K562 (cell line): ENCODE data around the gene CDK4. TPM values are rescaled to one million over a fixed set of nuclear protein-coding genes. Genes with fewer than 3 reads are reported as not detected.

Source experiments
- BRF1 ChIP-seq: IDR thresholded peaks from 3 replicates; pipeline ENCODE4 v1.6.1; 2011; ENCODE audit warnings: borderline replicate concordance, mild to moderate bottlenecking; ENCODE audit not compliant: insufficient read length; ENCODE audit errors: extremely low read depth
- DLX4 ChIP-seq: fragments of 250-450 bp; sonication (Bioruptor Pico); IDR thresholded peaks from 2 replicates; pipeline ENCODE4 v1.6.1; 2021; ENCODE audit warnings: mild to moderate bottlenecking
- FOXM1 ChIP-seq, 2 experiments: fragments of 450-650 bp in 1 of 2; sonication (generic) in 1 of 2; formaldehyde crosslinking in 1 of 2; IDR thresholded peaks; 2 replicates each; pipeline versions ENCODE4 v1.6.1 to v1.9.0; 2017 to 2022; ENCODE audit warnings: low read depth in 2 of 2, mild to moderate bottlenecking in 2 of 2, missing genetic modification reagents in 1 of 2, moderate library complexity in 1 of 2
- HBP1 ChIP-seq: fragments of 450-650 bp; formaldehyde crosslinking; IDR thresholded peaks from 2 replicates; pipeline ENCODE4 v1.4.0; 2022; ENCODE audit warnings: missing genetic modification characterization
- ILK ChIP-seq: fragments of 450-650 bp; IDR thresholded peaks from 2 replicates; pipeline ENCODE4 v1.6.1; 2016; ENCODE audit warnings: missing genetic modification characterization, low read depth, mild to moderate bottlenecking, missing compliant biosample characterization, moderate library complexity, borderline replicate concordance
- LEF1 ChIP-seq: fragments of 450-650 bp; IDR thresholded peaks from 2 replicates; pipeline ENCODE4 v1.6.1; 2016; ENCODE audit warnings: mild to moderate bottlenecking
- MAFK ChIP-seq: IDR thresholded peaks from 2 replicates; pipeline ENCODE4 v1.6.1; 2011; ENCODE audit warnings: low read length, improper control_type of control experiment
- ZNF717 ChIP-seq: fragments of 250-450 bp; sonication (Bioruptor Pico); IDR thresholded peaks from 2 replicates; pipeline ENCODE4 v1.5.0; 2021
- ZNF766 ChIP-seq: fragments of 200-800 bp; sonication (Bioruptor generic); conservative IDR thresholded peaks from 2 replicates; pipeline ENCODE4 v1.6.1; 2016; ENCODE audit warnings: missing genetic modification characterization, missing compliant biosample characterization
- ZNF79 ChIP-seq: fragments of 250-450 bp; sonication (Bioruptor Pico); IDR thresholded peaks from 2 replicates; pipeline ENCODE4 v1.4.0; 2020; ENCODE audit warnings: low read depth, mild to moderate bottlenecking, moderate library complexity
- polyA plus RNA-seq, 8 experiments: library from polyadenylated mRNA; depleted of rRNA in 4 of 8; stranded (reverse) in 5 of 8; unstranded in 3 of 8; fragments of >200 nt; fragmentation: Nextera tagmentation in 2 of 8; fragmentation: Illumina TruSeq in 1 of 8; extraction: Ambion mirVana in 2 of 8; extraction: Trizol in 1 of 8; gene quantifications; 2 replicates each; pipeline versions ENCODE4 v1.2.1 to v1.2.3, GENCODE V29; 2011 to 2014; ENCODE audit warnings: inconsistent platforms in 1 of 8, missing spikeins in 1 of 8
- total RNA-seq, 7 experiments: library from RNA; depleted of rRNA in 6 of 7; stranded (reverse); fragments of >200 nt in 6 of 7; fragmentation: Illumina TruSeq in 2 of 7; extraction: Trizol in 2 of 7; gene quantifications; 2 replicates each; pipeline versions ENCODE4 v1.2.1 to v1.2.3, GENCODE V29; 2011 to 2021; ENCODE audit warnings: low replicate concordance in 1 of 7
- TF ChIP-seq, protein P1 (sequence below): fragments of 250-450 bp; sonication (Bioruptor Pico); IDR thresholded peaks from 2 replicates; pipeline ENCODE4 v1.4.0; 2020
- TF ChIP-seq, protein P2 (sequence below): sonication (generic); formaldehyde crosslinking; IDR thresholded peaks from 2 replicates; pipeline ENCODE4 v1.8.0; 2023; ENCODE audit warnings: mild to moderate bottlenecking, missing genetic modification reagents

The CDK4 gene
- total and polyA plus RNA-seq, 9 of the 15 experiments (the other 6 are each of a cell fraction or from before 2014, with no cell fraction given) = 37.8 to 436 (median 238) TPM

- TF ChIP-seq, protein P1, sequence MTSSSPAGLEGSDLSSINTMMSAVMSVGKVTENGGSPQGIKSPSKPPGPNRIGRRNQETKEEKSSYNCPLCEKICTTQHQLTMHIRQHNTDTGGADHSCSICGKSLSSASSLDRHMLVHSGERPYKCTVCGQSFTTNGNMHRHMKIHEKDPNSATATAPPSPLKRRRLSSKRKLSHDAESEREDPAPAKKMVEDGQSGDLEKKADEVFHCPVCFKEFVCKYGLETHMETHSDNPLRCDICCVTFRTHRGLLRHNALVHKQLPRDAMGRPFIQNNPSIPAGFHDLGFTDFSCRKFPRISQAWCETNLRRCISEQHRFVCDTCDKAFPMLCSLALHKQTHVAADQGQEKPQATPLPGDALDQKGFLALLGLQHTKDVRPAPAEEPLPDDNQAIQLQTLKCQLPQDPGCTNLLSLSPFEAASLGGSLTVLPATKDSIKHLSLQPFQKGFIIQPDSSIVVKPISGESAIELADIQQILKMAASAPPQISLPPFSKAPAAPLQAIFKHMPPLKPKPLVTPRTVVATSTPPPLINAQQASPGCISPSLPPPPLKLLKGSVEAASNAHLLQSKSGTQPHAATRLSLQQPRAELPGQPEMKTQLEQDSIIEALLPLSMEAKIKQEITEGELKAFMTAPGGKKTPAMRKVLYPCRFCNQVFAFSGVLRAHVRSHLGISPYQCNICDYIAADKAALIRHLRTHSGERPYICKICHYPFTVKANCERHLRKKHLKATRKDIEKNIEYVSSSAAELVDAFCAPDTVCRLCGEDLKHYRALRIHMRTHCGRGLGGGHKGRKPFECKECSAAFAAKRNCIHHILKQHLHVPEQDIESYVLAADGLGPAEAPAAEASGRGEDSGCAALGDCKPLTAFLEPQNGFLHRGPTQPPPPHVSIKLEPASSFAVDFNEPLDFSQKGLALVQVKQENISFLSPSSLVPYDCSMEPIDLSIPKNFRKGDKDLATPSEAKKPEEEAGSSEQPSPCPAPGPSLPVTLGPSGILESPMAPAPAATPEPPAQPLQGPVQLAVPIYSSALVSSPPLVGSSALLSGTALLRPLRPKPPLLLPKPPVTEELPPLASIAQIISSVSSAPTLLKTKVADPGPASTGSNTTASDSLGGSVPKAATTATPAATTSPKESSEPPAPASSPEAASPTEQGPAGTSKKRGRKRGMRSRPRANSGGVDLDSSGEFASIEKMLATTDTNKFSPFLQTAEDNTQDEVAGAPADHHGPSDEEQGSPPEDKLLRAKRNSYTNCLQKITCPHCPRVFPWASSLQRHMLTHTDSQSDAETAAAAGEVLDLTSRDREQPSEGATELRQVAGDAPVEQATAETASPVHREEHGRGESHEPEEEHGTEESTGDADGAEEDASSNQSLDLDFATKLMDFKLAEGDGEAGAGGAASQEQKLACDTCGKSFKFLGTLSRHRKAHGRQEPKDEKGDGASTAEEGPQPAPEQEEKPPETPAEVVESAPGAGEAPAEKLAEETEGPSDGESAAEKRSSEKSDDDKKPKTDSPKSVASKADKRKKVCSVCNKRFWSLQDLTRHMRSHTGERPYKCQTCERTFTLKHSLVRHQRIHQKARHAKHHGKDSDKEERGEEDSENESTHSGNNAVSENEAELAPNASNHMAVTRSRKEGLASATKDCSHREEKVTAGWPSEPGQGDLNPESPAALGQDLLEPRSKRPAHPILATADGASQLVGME (CRISPR knock-in tag) = no peak
- TF ChIP-seq ZNF766 (CRISPR knock-in tag) (no peak), ZNF717 (CRISPR knock-in tag) (no peak), DLX4 (no peak), ILK (tag) (no peak), MAFK (no peak), BRF1 (no peak), FOXM1 (IDR thresholded peaks at IDR 0.05; ENCODE audit: low read depth) (no peak; the same call in none of the 2 replicates), FOXM1 (CRISPR knock-in tag; IDR thresholded peaks at IDR 0.05; ENCODE audit: low read depth) (no peak), ZNF79 (CRISPR knock-in tag) (no peak), LEF1 (peak; percentile 62; the same call in 1 of the 2 replicates), HBP1 (CRISPR knock-in tag) (0 out of 2 replicates have a peak, but pooled peaks have one; percentile 55)
- TF ChIP-seq, protein P2, sequence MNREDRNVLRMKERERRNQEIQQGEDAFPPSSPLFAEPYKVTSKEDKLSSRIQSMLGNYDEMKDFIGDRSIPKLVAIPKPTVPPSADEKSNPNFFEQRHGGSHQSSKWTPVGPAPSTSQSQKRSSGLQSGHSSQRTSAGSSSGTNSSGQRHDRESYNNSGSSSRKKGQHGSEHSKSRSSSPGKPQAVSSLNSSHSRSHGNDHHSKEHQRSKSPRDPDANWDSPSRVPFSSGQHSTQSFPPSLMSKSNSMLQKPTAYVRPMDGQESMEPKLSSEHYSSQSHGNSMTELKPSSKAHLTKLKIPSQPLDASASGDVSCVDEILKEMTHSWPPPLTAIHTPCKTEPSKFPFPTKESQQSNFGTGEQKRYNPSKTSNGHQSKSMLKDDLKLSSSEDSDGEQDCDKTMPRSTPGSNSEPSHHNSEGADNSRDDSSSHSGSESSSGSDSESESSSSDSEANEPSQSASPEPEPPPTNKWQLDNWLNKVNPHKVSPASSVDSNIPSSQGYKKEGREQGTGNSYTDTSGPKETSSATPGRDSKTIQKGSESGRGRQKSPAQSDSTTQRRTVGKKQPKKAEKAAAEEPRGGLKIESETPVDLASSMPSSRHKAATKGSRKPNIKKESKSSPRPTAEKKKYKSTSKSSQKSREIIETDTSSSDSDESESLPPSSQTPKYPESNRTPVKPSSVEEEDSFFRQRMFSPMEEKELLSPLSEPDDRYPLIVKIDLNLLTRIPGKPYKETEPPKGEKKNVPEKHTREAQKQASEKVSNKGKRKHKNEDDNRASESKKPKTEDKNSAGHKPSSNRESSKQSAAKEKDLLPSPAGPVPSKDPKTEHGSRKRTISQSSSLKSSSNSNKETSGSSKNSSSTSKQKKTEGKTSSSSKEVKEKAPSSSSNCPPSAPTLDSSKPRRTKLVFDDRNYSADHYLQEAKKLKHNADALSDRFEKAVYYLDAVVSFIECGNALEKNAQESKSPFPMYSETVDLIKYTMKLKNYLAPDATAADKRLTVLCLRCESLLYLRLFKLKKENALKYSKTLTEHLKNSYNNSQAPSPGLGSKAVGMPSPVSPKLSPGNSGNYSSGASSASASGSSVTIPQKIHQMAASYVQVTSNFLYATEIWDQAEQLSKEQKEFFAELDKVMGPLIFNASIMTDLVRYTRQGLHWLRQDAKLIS = peak; percentile 64; the same call in 1 of the 2 replicates
These were observed 19.8 kb upstream of the CDK4 start, which contains the start of gene METTL1 (continued) for GRCh38 chr12:57771873-57772428.
